ENCODE data around the gene SOX13. TPM values are rescaled to one million over a fixed set of nuclear protein-coding genes. Genes with fewer than 3 reads are reported as not detected.
"Not testable (repeated sequence)": the region's sequence is repeated elsewhere in the genome, so short reads cannot be mapped to it uniquely, and the experiment has no call there.

Gene SOX13
- total RNA-seq, 1 experiment from 2014 or later: 53.0 TPM

DNA sequence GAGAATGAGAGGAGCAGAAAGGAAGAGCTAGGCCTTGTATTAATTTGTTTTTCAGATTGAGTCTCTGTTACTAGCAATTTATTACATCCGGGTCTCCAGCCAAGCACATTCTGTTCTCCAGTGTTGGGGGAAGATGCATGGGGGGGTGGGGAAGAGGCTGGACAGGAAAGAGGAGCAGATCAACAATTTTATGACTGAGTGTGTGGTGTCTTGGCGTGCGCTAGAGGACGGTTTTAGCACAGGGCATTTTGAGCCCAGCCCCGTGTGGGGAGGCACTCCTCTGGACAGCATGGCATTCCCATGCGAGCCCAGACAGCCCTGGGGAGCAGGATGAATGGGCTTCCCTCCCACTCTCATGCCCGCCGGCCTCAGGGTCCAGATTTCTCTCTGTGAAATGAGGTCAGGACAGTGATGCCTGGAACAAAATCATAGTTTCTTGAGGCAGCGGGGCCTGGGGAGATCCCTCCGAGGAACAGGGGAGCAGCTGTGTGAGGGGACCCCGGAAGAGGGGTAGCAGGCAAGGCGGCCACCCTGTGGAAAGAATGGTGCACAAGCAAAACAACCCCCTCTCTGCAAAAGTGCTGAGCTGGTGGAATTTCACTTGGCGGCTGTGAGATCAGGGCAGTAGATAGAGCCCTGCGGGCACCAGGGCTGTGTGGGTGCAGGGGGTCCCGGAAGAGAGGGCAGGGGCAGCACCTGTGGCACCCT lies 16.3 kb downstream of the SOX13 start:
- CTCF ChIA-PET: interaction anchor here (0.6 kb wide), 1 partner anchor 38 kb away, joined by 3 read pairs; no protein-coding TSS in a partner anchor
- TF ChIP-seq POLR2AphosphoS5 (IDR thresholded peaks at IDR 0.05; ENCODE audit: low read depth, low read length) (no peak), SIN3A (IDR thresholded peaks at IDR 0.05; ENCODE audit: borderline replicate concordance, insufficient read depth, low read depth, low read length) (no peak), TCF7L2 (IDR thresholded peaks at IDR 0.05; ENCODE audit: low read depth, low read length) (no peak)
- TF ChIP-seq, protein P1, sequence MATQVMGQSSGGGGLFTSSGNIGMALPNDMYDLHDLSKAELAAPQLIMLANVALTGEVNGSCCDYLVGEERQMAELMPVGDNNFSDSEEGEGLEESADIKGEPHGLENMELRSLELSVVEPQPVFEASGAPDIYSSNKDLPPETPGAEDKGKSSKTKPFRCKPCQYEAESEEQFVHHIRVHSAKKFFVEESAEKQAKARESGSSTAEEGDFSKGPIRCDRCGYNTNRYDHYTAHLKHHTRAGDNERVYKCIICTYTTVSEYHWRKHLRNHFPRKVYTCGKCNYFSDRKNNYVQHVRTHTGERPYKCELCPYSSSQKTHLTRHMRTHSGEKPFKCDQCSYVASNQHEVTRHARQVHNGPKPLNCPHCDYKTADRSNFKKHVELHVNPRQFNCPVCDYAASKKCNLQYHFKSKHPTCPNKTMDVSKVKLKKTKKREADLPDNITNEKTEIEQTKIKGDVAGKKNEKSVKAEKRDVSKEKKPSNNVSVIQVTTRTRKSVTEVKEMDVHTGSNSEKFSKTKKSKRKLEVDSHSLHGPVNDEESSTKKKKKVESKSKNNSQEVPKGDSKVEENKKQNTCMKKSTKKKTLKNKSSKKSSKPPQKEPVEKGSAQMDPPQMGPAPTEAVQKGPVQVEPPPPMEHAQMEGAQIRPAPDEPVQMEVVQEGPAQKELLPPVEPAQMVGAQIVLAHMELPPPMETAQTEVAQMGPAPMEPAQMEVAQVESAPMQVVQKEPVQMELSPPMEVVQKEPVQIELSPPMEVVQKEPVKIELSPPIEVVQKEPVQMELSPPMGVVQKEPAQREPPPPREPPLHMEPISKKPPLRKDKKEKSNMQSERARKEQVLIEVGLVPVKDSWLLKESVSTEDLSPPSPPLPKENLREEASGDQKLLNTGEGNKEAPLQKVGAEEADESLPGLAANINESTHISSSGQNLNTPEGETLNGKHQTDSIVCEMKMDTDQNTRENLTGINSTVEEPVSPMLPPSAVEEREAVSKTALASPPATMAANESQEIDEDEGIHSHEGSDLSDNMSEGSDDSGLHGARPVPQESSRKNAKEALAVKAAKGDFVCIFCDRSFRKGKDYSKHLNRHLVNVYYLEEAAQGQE (IDR thresholded peaks at IDR 0.05; ENCODE audit: insufficient read depth in 1 of 2, low read depth in 2 of 2, low read length in 1 of 2): no peak
- TF ChIP-seq, protein P2, sequence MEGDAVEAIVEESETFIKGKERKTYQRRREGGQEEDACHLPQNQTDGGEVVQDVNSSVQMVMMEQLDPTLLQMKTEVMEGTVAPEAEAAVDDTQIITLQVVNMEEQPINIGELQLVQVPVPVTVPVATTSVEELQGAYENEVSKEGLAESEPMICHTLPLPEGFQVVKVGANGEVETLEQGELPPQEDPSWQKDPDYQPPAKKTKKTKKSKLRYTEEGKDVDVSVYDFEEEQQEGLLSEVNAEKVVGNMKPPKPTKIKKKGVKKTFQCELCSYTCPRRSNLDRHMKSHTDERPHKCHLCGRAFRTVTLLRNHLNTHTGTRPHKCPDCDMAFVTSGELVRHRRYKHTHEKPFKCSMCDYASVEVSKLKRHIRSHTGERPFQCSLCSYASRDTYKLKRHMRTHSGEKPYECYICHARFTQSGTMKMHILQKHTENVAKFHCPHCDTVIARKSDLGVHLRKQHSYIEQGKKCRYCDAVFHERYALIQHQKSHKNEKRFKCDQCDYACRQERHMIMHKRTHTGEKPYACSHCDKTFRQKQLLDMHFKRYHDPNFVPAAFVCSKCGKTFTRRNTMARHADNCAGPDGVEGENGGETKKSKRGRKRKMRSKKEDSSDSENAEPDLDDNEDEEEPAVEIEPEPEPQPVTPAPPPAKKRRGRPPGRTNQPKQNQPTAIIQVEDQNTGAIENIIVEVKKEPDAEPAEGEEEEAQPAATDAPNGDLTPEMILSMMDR (IDR thresholded peaks at IDR 0.05): no peak
- DNase-seq (ENCODE audit: low read depth, low spot score) (no peak), ATAC-seq (no peak)
- peaks cover 49% of the 10 kb centered on the region for H3K4me1 ChIP-seq (ENCODE audit: control insufficient read depth, insufficient read depth, low read length)
- H3K27ac ChIP-seq (ENCODE audit: low read length): no peak overlapping the region; the same call in 1 of the 2 replicates
- intact Hi-C loops (cut with micrococcal nuclease; ENCODE audit: unreplicated experiment): no loop called here
- H3K9me3 ChIP-seq (ENCODE audit: control insufficient read depth, insufficient read depth, low read depth, low read length): no peaks in the 10 kb centered on the region
- no peaks in the 10 kb centered on the region for H3K36me3 ChIP-seq (ENCODE audit: control insufficient read depth, insufficient read depth, low read length)
- no peaks in the 10 kb centered on the region for H3K27me3 ChIP-seq (ENCODE audit: control insufficient read depth, insufficient read depth, low read length)
- in situ Hi-C loops (cut with HindIII; ENCODE audit: low pct_unique_long_range_greater_than_20kb, low sequenced_read_pairs): no loop called here
- H3K4me3 ChIP-seq (ENCODE audit: low read depth in 2 of 2, low read length in 2 of 2): no peak overlapping the region
- no TSS peak for BruUV-seq (replicated peaks)
- POLR2A ChIA-PET: no interaction called here

DNA sequence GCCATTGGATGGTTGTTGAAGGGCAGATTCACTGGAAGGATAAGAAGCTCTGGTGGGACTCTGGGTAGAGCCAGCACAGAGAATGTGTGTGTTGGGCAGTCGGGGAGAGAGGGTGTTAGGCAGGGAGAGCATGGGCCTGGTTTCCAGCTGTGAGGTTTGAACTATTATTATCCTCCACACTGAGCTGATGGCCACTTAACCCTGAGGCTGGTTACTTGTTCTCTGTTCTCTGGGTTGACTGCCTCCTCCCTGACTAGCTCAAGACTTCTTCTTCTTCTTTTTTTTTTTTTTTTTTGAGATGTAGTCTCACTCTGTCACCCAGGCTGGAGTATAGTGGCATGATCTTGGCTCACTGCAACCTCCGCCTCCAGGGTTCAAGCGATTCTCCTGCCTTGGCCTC lies 17.2 kb downstream of the SOX13 start:
- H3K36me3 ChIP-seq (ENCODE audit: control insufficient read depth, insufficient read depth, low read length); DNase-seq (ENCODE audit: low read depth, low spot score); intact Hi-C loops (cut with micrococcal nuclease; ENCODE audit: unreplicated experiment); H3K27ac ChIP-seq (ENCODE audit: low read length); POLR2A ChIA-PET; H3K4me3 ChIP-seq (ENCODE audit: low read depth in 2 of 2, low read length in 2 of 2); H3K27me3 ChIP-seq (ENCODE audit: control insufficient read depth, insufficient read depth, low read length); CTCF ChIA-PET; BruUV-seq (replicated peaks); H3K9me3 ChIP-seq (ENCODE audit: control insufficient read depth, insufficient read depth, low read depth, low read length); in situ Hi-C loops (cut with HindIII; ENCODE audit: low pct_unique_long_range_greater_than_20kb, low sequenced_read_pairs); ATAC-seq: not testable (repeated sequence)
- H3K4me1 ChIP-seq (ENCODE audit: control insufficient read depth, insufficient read depth, low read length): peaks cover 49% of the 10 kb centered on the region

DNA sequence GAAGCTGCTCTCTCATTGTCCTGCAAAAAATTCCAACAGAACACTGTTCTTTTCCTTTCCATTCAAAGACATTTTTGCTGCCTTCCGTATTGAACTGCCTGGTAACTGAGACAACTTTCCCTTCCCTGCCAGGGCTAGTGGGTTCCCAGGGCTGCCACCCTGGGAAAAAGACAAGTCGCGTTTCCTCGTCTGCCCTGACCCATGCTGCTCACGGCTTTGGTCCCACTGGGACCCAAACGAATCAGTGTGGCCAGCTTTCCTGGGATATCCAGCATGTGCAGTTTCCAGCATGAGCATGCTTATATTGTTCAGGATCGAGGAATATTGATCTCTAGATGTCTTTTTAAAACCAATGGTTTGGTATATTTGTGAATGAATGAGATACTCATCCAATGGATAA lies 18.2 kb downstream of the SOX13 start:
- in situ Hi-C loops (cut with HindIII; ENCODE audit: low pct_unique_long_range_greater_than_20kb, low sequenced_read_pairs): no loop called here
- Histone ChIP-seq H3K4me1 (ENCODE audit: control insufficient read depth, insufficient read depth, low read length) (peaks cover 45% of the 10 kb centered on the region), H3K4me3 (ENCODE audit: low read depth in 2 of 2, low read length in 2 of 2) (no peak overlapping the region), H3K9me3 (ENCODE audit: control insufficient read depth, insufficient read depth, low read depth, low read length) (no peaks in the 10 kb centered on the region), H3K36me3 (ENCODE audit: control insufficient read depth, insufficient read depth, low read length) (no peaks in the 10 kb centered on the region), H3K27me3 (ENCODE audit: control insufficient read depth, insufficient read depth, low read length) (no peaks in the 10 kb centered on the region), H3K27ac (ENCODE audit: low read length) (no peak overlapping the region)
- DNase-seq (ENCODE audit: low read depth, low spot score) (no peak), ATAC-seq (no peak)
- POLR2A ChIA-PET: no interaction called here
- intact Hi-C loops (cut with micrococcal nuclease; ENCODE audit: unreplicated experiment): no loop called here
- TF ChIP-seq, protein P1 (IDR thresholded peaks at IDR 0.05; ENCODE audit: insufficient read depth in 1 of 2, low read depth in 2 of 2, low read length in 1 of 2): no peak
- TF ChIP-seq SIN3A (IDR thresholded peaks at IDR 0.05; ENCODE audit: borderline replicate concordance, insufficient read depth, low read depth, low read length) (no peak), POLR2AphosphoS5 (IDR thresholded peaks at IDR 0.05; ENCODE audit: low read depth, low read length) (no peak), TCF7L2 (IDR thresholded peaks at IDR 0.05; ENCODE audit: low read depth, low read length) (no peak)
- TF ChIP-seq, protein P2 (IDR thresholded peaks at IDR 0.05): no peak
- BruUV-seq (replicated peaks): no TSS peak
- CTCF ChIA-PET: no interaction called here

All from Panc1 (cell line).